Measurements from ENCODE around the gene TCN2. TPM values are rescaled to one million over a fixed set of nuclear protein-coding genes. Genes with fewer than 3 reads are reported as not detected.

The TCN2 gene
- 1.0 and 3.3 TPM in 2 replicates for total RNA-seq

DNA sequence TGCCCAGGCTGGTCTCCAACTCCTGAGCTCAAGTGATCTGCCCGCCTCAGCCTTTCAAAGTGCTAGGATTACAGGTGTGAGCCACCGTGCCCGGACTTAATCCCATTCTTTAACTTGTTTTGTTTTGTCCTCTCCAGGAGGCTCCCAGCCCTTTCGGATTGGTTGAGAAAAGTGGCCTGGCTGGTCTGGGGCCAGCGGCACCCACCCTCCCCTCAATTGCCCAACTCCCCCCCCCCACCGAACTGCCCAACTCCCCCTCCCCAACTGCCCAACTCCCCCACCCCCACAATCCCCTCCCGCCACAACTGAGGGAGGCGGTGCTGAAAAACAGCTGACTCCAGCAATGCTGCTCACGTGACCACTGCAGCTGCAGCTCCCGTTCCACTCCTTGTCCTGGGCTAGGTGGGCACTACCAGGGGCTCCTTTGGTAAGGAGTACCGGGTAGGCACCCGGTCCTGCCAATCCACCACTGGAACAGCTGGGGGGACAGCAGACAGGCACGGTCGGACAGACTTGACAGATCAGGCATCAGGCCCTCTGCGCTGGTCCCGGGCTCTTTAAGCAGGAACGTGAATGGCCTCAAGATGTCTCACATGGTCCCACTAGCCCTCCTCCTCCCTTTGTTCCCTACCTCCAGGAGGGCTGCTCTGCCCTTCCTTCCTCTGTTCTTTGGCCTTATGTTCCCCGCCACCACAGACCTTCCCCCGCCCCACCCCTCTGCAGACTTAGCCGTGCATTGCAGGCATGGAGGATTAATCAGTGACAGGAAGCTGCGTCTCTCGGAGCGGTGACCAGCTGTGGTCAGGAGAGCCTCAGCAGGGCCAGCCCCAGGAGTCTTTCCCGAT, at the start of gene TCN2:
Gene TCN2 (plus strand): TSS at position 720 of the 845 bp plus-strand sequence. CDS start 158 bp downstream, outside the sequence.

GRCh38 chr22:30574095-30574981, 32.6 kb upstream of the TCN2 start, which contains the start of gene GAL3ST1:
Gene GAL3ST1, minus strand, starts transcription at chr22:30574665. Its CDS starts 17,273 bp downstream, at chr22:30557392.

GRCh38 chr22:30591588-30592359, 15.2 kb upstream of the TCN2 start, which contains the start of gene PES1:
Gene PES1, minus strand, starts transcription at chr22:30591910. Its CDS starts 77 bp downstream, at chr22:30591833.

GRCh38 chr22:30635273-30636225, 28.6 kb downstream of the TCN2 start, which contains the start of gene SLC35E4:
Gene SLC35E4, plus strand, starts transcription at chr22:30635781. Its CDS starts 670 bp downstream, at chr22:30636451.

GRCh38 chr22:30667494-30668385, 60.8 kb downstream of the TCN2 start, which contains the start of gene DUSP18:
Gene DUSP18, minus strand, starts transcription at chr22:30667875. Its CDS starts 3,872 bp downstream, at chr22:30664003.

Other genes starting within 250 kb of the TCN2 start
- 9.2 and 14.9 TPM in 2 replicates for gene RNF215, start 219.8 kb upstream of the TCN2 start, total RNA-seq
- 17.4 and 67.0 TPM in 2 replicates for gene SEC14L2, start 210.2 kb upstream of the TCN2 start, total RNA-seq
- 10.6 and 17.8 TPM in 2 replicates for gene MTFP1, start 181.4 kb upstream of the TCN2 start, total RNA-seq
- gene SEC14L3, start 135.2 kb upstream of the TCN2 start, total RNA-seq = not detected in 2 replicates
- gene SEC14L4, start 101.5 kb upstream of the TCN2 start, total RNA-seq = 0.36 TPM in 1 of 2 replicates, not detected in the other
- gene SEC14L6, start 60.4 kb upstream of the TCN2 start, total RNA-seq = 0.14 TPM in 1 of 2 replicates, not detected in the other
- gene GAL3ST1, start 32.5 kb upstream of the TCN2 start, total RNA-seq = 0.07 and 0.34 TPM in 2 replicates
- 92.6 and 95.3 TPM in 2 replicates for gene PES1, start 15.3 kb upstream of the TCN2 start, total RNA-seq
- 7.5 and 9.9 TPM in 2 replicates for gene SLC35E4, start 28.6 kb downstream of the TCN2 start, total RNA-seq
- gene DUSP18, start 60.7 kb downstream of the TCN2 start, total RNA-seq = 8.6 and 9.9 TPM in 2 replicates
- gene OSBP2, start 87.7 kb downstream of the TCN2 start, total RNA-seq = 4.3 and 73.1 TPM in 2 replicates